ENCODE data around the gene TUBA8. TPM values are rescaled to one million over a fixed set of nuclear protein-coding genes. Genes with fewer than 3 reads are reported as not detected.

TUBA8 gene
- total and polyA plus RNA-seq, 2 donors from 2014 or later = 1.1 to 5.9 TPM

DNA sequence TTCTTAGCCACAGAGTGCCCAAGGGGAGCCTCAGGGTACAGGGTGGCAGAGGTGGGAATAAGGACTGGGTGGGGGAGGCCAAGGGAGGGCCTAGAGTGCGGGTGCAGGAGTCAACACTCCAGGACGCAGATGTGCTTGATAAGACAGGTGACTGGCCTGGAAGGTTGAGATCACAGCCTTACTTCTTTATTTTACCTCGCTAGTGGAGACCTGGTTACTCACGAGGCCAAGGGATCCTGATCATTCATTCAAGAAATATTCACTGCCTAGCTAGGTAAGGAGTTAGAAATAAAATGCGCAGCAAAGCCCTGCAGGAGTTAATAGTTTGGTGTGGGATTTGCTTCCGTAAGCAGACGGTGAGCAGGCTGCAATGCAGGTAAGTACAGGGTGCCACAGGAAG lies 46.0 kb upstream of the TUBA8 start:
- Histone ChIP-seq H3K36me3 (ENCODE audit: control insufficient read depth in 2 of 3, insufficient read depth in 3 of 3, low read length in 3 of 3) (no peaks in the 10 kb centered on the region), H3K9ac (ENCODE audit: low read length in 3 of 3) (no peak overlapping the region), H3K27me3 (ENCODE audit: control insufficient read depth, insufficient read depth, low read length) (no peaks in the 10 kb centered on the region), H3K4me1 (ENCODE audit: control insufficient read depth in 2 of 3, insufficient read depth in 2 of 3, low read depth in 1 of 3, low read length in 3 of 3) (peaks cover 0 to 13% (median 0%) of the 10 kb centered on the region in 3 donors), H3K27ac (ENCODE audit: low read depth in 2 of 2, low read length in 2 of 2) (no peak overlapping the region), H3K9me3 (ENCODE audit: control insufficient read depth in 2 of 3, insufficient read depth in 1 of 3, low read length in 3 of 3) (no peaks in the 10 kb centered on the region), H3K4me3 (ENCODE audit: low read length in 3 of 3) (no peak overlapping the region)
- TF ChIP-seq, protein P1, sequence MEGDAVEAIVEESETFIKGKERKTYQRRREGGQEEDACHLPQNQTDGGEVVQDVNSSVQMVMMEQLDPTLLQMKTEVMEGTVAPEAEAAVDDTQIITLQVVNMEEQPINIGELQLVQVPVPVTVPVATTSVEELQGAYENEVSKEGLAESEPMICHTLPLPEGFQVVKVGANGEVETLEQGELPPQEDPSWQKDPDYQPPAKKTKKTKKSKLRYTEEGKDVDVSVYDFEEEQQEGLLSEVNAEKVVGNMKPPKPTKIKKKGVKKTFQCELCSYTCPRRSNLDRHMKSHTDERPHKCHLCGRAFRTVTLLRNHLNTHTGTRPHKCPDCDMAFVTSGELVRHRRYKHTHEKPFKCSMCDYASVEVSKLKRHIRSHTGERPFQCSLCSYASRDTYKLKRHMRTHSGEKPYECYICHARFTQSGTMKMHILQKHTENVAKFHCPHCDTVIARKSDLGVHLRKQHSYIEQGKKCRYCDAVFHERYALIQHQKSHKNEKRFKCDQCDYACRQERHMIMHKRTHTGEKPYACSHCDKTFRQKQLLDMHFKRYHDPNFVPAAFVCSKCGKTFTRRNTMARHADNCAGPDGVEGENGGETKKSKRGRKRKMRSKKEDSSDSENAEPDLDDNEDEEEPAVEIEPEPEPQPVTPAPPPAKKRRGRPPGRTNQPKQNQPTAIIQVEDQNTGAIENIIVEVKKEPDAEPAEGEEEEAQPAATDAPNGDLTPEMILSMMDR (IDR thresholded peaks at IDR 0.05; ENCODE audit: borderline replicate concordance, extremely low read depth, insufficient read depth) = no peak
- intact Hi-C loops (cut with DNase I) = no loop called here
- DNase-seq (no peak), FAIRE-seq (no peak)

DNA sequence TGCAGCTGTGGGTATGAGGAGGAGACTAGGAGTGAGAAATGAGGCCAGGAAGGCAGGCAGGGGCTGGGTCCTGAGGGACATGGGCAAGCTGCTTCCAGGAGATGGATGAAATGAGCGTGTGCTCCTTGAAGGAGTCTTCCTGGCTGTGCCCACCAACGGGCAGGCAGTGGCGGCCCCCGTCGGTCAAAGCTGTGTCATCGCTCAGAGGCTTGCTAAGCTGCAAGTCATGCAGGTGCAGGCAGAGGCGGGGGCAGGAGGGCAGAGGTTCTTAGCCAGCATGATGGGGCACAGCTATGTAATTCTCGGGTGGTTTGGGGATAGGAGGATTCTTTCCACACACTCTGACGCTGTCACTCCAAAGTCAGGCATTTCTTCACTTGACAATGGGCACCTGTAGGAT lies 45.4 kb upstream of the TUBA8 start:
- DNase-seq = no peak
- H3K9me3 ChIP-seq (ENCODE audit: control insufficient read depth in 2 of 3, insufficient read depth in 1 of 3, low read length in 3 of 3) = no peaks in the 10 kb centered on the region
- H3K27ac ChIP-seq (ENCODE audit: low read depth in 2 of 2, low read length in 2 of 2) = no peak overlapping the region
- H3K36me3 ChIP-seq (ENCODE audit: control insufficient read depth in 2 of 3, insufficient read depth in 3 of 3, low read length in 3 of 3) = no peaks in the 10 kb centered on the region
- FAIRE-seq = no peak
- H3K4me3 ChIP-seq (ENCODE audit: low read length in 3 of 3) = no peak overlapping the region
- no peak overlapping the region for H3K9ac ChIP-seq (ENCODE audit: low read length in 3 of 3)
- no peaks in the 10 kb centered on the region for H3K27me3 ChIP-seq (ENCODE audit: control insufficient read depth, insufficient read depth, low read length)
- TF ChIP-seq, protein P1 (IDR thresholded peaks at IDR 0.05; ENCODE audit: borderline replicate concordance, extremely low read depth, insufficient read depth) = no peak
- H3K4me1 ChIP-seq (ENCODE audit: control insufficient read depth in 2 of 3, insufficient read depth in 2 of 3, low read depth in 1 of 3, low read length in 3 of 3) = peaks cover 0 to 13% (median 0%) of the 10 kb centered on the region in 3 donors
- intact Hi-C loops (cut with DNase I) = no loop called here

DNA sequence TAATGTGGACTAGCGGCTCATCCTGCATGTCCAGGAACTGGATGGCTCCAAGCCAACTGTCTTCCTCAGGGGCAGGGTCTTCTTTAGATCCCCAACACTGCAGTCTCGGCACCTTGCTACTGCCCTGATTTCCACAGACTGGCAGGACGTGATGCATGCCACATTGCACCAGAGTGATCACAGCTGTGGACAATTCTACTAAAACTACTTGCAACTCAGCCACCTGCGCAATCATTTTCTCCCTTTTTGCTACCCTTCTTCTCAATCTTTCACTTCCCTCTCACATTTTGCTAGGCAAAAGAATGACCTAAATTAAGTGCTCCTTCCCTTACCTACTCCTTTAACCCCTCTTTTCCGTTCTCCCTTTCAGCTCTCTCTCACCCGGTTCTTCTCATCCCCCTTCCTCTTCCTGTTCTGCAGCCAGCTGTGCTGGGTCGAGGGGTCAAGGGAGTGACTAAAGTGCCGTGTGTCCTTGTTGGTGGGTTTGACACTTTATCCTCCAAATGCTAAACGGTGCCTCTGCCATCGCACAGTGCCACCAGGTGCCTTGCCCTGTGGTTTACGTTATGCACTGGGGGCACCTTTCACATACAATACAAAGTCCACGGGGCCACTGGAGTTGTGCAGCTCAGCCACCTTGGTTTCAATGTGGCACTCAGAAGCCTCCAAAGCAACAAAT lies 44.3 kb upstream of the TUBA8 start:
- no peaks in the 10 kb centered on the region for H3K36me3 ChIP-seq (ENCODE audit: control insufficient read depth in 2 of 3, insufficient read depth in 3 of 3, low read length in 3 of 3)
- no peak overlapping the region for H3K27ac ChIP-seq (ENCODE audit: low read depth in 2 of 2, low read length in 2 of 2)
- intact Hi-C loops (cut with DNase I) = no loop called here
- no peak overlapping the region for H3K4me3 ChIP-seq (ENCODE audit: low read length in 3 of 3)
- H3K9ac ChIP-seq (ENCODE audit: low read length in 3 of 3) = no peak overlapping the region
- H3K4me1 ChIP-seq (ENCODE audit: control insufficient read depth in 2 of 3, insufficient read depth in 2 of 3, low read depth in 1 of 3, low read length in 3 of 3) = peaks cover 0 to 7% (median 0%) of the 10 kb centered on the region in 3 donors
- H3K27me3 ChIP-seq (ENCODE audit: control insufficient read depth, insufficient read depth, low read length) = no peaks in the 10 kb centered on the region
- peak in 3 of 5 donors; percentile 34 to 51 (median 41) for DNase-seq
- no peaks in the 10 kb centered on the region for H3K9me3 ChIP-seq (ENCODE audit: control insufficient read depth in 2 of 3, insufficient read depth in 1 of 3, low read length in 3 of 3)
- TF ChIP-seq, protein P1 (IDR thresholded peaks at IDR 0.05; ENCODE audit: borderline replicate concordance, extremely low read depth, insufficient read depth) = no peak
- no peak for FAIRE-seq

Data from kidney (tissue), 14 donors.